Erythroblast (primary cell): ENCODE measurements around the gene ARMC9.

Experiments used
- GATA1 ChIP-seq: IDR thresholded peaks from 2 replicates; pipeline ENCODE4 v1.6.1; 2011; ENCODE audit warnings: low read depth, mild to moderate bottlenecking, control low read depth, low read length, moderate library complexity
- POLR2A ChIP-seq: IDR thresholded peaks from 2 replicates; pipeline ENCODE4 v1.6.1; 2011; ENCODE audit warnings: mild to moderate bottlenecking, low read length

GRCh38 chr2:231293163-231293562, 94.7 kb downstream of the ARMC9 start:
- no peak for TF ChIP-seq POLR2A
- TF ChIP-seq GATA1 = no peak
